Stimulated activated CD8-positive, alpha-beta memory T cell treated with anti-CD3 and anti-CD28 coated beads, Interleukin-7, amount 100 ng/mL, for 4 hours (primary cell): ENCODE data around the gene C22orf42.
"Not testable (repeated sequence)": the region's sequence is repeated elsewhere in the genome, so short reads cannot be mapped to it uniquely, and the experiment has no call there.

Experiments
- DNase-seq, 2 donors: peaks; one replicate each; pipeline ENCODE4 v3.0.0-alpha.2; 2020; ENCODE audit warnings: low read depth in 2 of 2

The C22orf42 gene

GRCh38 chr22:32185821-32186220, 26.7 kb upstream of the C22orf42 start:
- no peak for DNase-seq

GRCh38 chr22:32183625-32184024, 24.5 kb upstream of the C22orf42 start:
- no peak for DNase-seq

- no peak for DNase-seq
Observed at GRCh38 chr22:32181043-32181442, 21.9 kb upstream of the C22orf42 start.

GRCh38 chr22:32177221-32177765, 18.2 kb upstream of the C22orf42 start:
- no peak for DNase-seq

GRCh38 chr22:32175683-32176644, 16.9 kb upstream of the C22orf42 start:
- no peak for DNase-seq

- DNase-seq, result no peak
Observed at GRCh38 chr22:32175115-32175514, 16.0 kb upstream of the C22orf42 start.

- DNase-seq, result no peak
Observed at GRCh38 chr22:32165681-32166080, 6.6 kb upstream of the C22orf42 start.

GRCh38 chr22:32164075-32164860, 5.2 kb upstream of the C22orf42 start:
- DNase-seq, result no peak

- DNase-seq, result not testable (repeated sequence)
Observed at GRCh38 chr22:32160411-32160810, 1.3 kb upstream of the C22orf42 start.

- not testable (repeated sequence) for DNase-seq
Observed at GRCh38 chr22:32157632-32158031, 1.5 kb downstream of the C22orf42 start.

GRCh38 chr22:32154727-32155126, 4.4 kb downstream of the C22orf42 start:
- DNase-seq, result not testable (repeated sequence)

- DNase-seq, result not testable (repeated sequence)
Observed at GRCh38 chr22:32151641-32152040, 7.5 kb downstream of the C22orf42 start.

- DNase-seq, result not testable (repeated sequence)
Observed at GRCh38 chr22:32150647-32151046, 8.5 kb downstream of the C22orf42 start.

GRCh38 chr22:32148372-32148771, 10.7 kb downstream of the C22orf42 start:
- not testable (repeated sequence) for DNase-seq

GRCh38 chr22:32147128-32147527, 12.0 kb downstream of the C22orf42 start:
- not testable (repeated sequence) for DNase-seq

- DNase-seq, result no peak
Observed at GRCh38 chr22:32144496-32145274, 14.4 kb downstream of the C22orf42 start.

- DNase-seq, result peak; percentile 17 to 55
Observed at GRCh38 chr22:32142600-32142999, 16.5 kb downstream of the C22orf42 start.

- not testable (repeated sequence) for DNase-seq
Observed at GRCh38 chr22:32140688-32141087, 18.4 kb downstream of the C22orf42 start.

- not testable (repeated sequence) for DNase-seq
Observed at GRCh38 chr22:32138576-32138975, 20.5 kb downstream of the C22orf42 start.

GRCh38 chr22:32137731-32138324, 21.3 kb downstream of the C22orf42 start:
- DNase-seq, result peak; percentile 33 to 71

GRCh38 chr22:32136881-32137280, 22.2 kb downstream of the C22orf42 start:
- DNase-seq, result not testable (repeated sequence)
